GM23248 (cell line): ENCODE measurements around the gene ACP2. TPM values are rescaled to one million over a fixed set of nuclear protein-coding genes. Genes with fewer than 3 reads are reported as not detected.
A peak's percentile ranks its signal among the peaks of the same experiment; 100 is the strongest.

Source experiments
- DNase-seq: peaks from one replicate; pipeline ENCODE4 v3.0.0-alpha.2; 2015
- H2AFZ ChIP-seq: fragments of 200-600 bp; sonication (generic); 2 replicates; pipeline ENCODE4 v1.6.1; 2016; ENCODE audit warnings: antibody characterized with exemption
- H3F3A ChIP-seq: fragments of 200-600 bp; sonication (generic); 2 replicates; pipeline ENCODE4 v1.6.1; 2016; ENCODE audit warnings: mild to moderate bottlenecking, antibody characterized with exemption, mixed run types; ENCODE audit not compliant: insufficient read depth
- H3K27ac ChIP-seq: fragments of 200-600 bp; sonication (generic); 2 replicates; pipeline ENCODE4 v1.5.1; 2016; ENCODE audit warnings: mild to moderate bottlenecking
- H3K27me3 ChIP-seq: fragments of 200-600 bp; sonication (generic); replicated peaks from 2 replicates; pipeline ENCODE4 v1.6.1; 2016; ENCODE audit warnings: mild to moderate bottlenecking; ENCODE audit not compliant: insufficient read depth
- H3K36me3 ChIP-seq: fragments of 200-600 bp; sonication (generic); 2 replicates; pipeline ENCODE4 v1.6.1; 2016; ENCODE audit warnings: low read depth, mild to moderate bottlenecking
- H3K4me1 ChIP-seq: fragments of 200-600 bp; sonication (generic); 2 replicates; pipeline ENCODE4 v1.6.1; 2016; ENCODE audit warnings: mild to moderate bottlenecking; ENCODE audit not compliant: insufficient read depth
- H3K4me2 ChIP-seq: fragments of 200-600 bp; sonication (generic); one replicate; pipeline ENCODE4 v1.6.1; 2016; ENCODE audit warnings: mild to moderate bottlenecking; ENCODE audit not compliant: unreplicated experiment
- H3K4me3 ChIP-seq: fragments of 200-600 bp; sonication (generic); 2 replicates; pipeline ENCODE4 v1.5.1; 2016; ENCODE audit warnings: mild to moderate bottlenecking
- H3K79me2 ChIP-seq: fragments of 200-600 bp; sonication (generic); 2 replicates; pipeline ENCODE4 v1.6.1; 2016; ENCODE audit warnings: mild to moderate bottlenecking; ENCODE audit not compliant: insufficient read depth
- H3K9ac ChIP-seq: fragments of 200-600 bp; sonication (generic); 2 replicates; pipeline ENCODE4 v1.6.1; 2016; ENCODE audit warnings: mild to moderate bottlenecking
- H3K9me2 ChIP-seq: fragments of 200-600 bp; sonication (generic); 2 replicates; pipeline ENCODE4 v1.6.1; 2016; ENCODE audit warnings: mixed run types, mild to moderate bottlenecking, moderate library complexity; ENCODE audit not compliant: insufficient read depth
- H3K9me3 ChIP-seq: fragments of 200-600 bp; sonication (generic); one replicate; pipeline ENCODE4 v1.6.1; 2017; ENCODE audit warnings: low read depth
- H4K20me1 ChIP-seq: fragments of 200-600 bp; sonication (generic); 2 replicates; pipeline ENCODE4 v1.6.0; 2016; ENCODE audit not compliant: insufficient read depth
- EZH2 ChIP-seq: fragments of 200-600 bp; sonication (generic); IDR thresholded peaks from 2 replicates; pipeline ENCODE4 v1.6.1; 2018; ENCODE audit warnings: antibody characterized with exemption, mild to moderate bottlenecking; ENCODE audit not compliant: insufficient read depth, poor library complexity, severe bottlenecking
- EZH2phosphoT487 ChIP-seq: fragments of 200-600 bp; sonication (generic); IDR thresholded peaks from 2 replicates; pipeline ENCODE4 v1.6.1; 2018; ENCODE audit warnings: antibody characterized with exemption, moderate library complexity, mild to moderate bottlenecking, low read depth; ENCODE audit not compliant: insufficient read depth
- WGBS, 2 experiments: methylation state at CpG; one replicate each; pipeline ENCODE4 v1.1.6; 2015 to 2017; ENCODE audit warnings: low lambda C conversion rate in 2 of 2, low coverage in 1 of 2; ENCODE audit errors: missing lambda C conversion rate in 2 of 2; 5-methylcytosine and 5-hydroxymethylcytosine counted together
- in situ Hi-C: fragments of 300-500 bp; cut with MboI; formaldehyde crosslinking; loops from 2 replicates; pipeline ENCODE4 v1.15.0; 2020
- polyA plus RNA-seq: library from polyadenylated mRNA; unstranded; fragments of >200 nt; fragmentation: Nextera tagmentation; extraction: Ambion mirVana; gene quantifications from 2 replicates; pipeline ENCODE4 v1.2.1, GENCODE V29; 2016
- total RNA-seq: library from RNA; depleted of rRNA; stranded (reverse); fragments of >200 nt; shearing (Covaris generic); gene quantifications from 2 replicates; pipeline ENCODE4 v1.2.3, GENCODE V29; 2014

Gene ACP2
- total and polyA plus RNA-seq, 2 experiments from 2014 or later: 29.0 to 48.4 TPM

GRCh38 chr11:47243454-47243853 lies 5.2 kb downstream of the ACP2 start:
- H3K79me2 ChIP-seq: peaks cover 13% of the 10 kb centered on the region
- peaks cover 36% of the 10 kb centered on the region for H3F3A ChIP-seq
- peaks cover 17% of the 10 kb centered on the region for H3K36me3 ChIP-seq
- no peaks in the 10 kb centered on the region for H3K27me3 ChIP-seq
- TF ChIP-seq EZH2phosphoT487 (no peak), EZH2 (no peak)
- no peaks in the 10 kb centered on the region for H4K20me1 ChIP-seq
- peaks cover 18% of the 10 kb centered on the region for H3K4me1 ChIP-seq
- no peaks in the 10 kb centered on the region for H3K9me2 ChIP-seq
- H3K9ac ChIP-seq: no peak overlapping the region
- H2AFZ ChIP-seq: no peak overlapping the region
- H3K9me3 ChIP-seq: no peaks in the 10 kb centered on the region
- H3K4me3 ChIP-seq: no peak overlapping the region
- DNase-seq: no peak
- 98% methylated on average over 4 of the region's 4 CpGs for WGBS, 2 experiments
- in situ Hi-C loops: no loop called here
- H3K27ac ChIP-seq: no peak overlapping the region
- no peak overlapping the region for H3K4me2 ChIP-seq

- H3K4me2 ChIP-seq: no peak overlapping the region
- H3K79me2 ChIP-seq: peaks cover 8% of the 10 kb centered on the region
- H2AFZ ChIP-seq: no peak overlapping the region
- peak overlapping the region; percentile 72 for H3K27ac ChIP-seq
- no peak for DNase-seq
- H3K9me2 ChIP-seq: no peaks in the 10 kb centered on the region
- WGBS, 2 experiments: 92 to 94% methylated on average over 18 to 21 of the region's 21 CpGs
- in situ Hi-C loops: no loop called here
- H3K9me3 ChIP-seq: no peaks in the 10 kb centered on the region
- H3K36me3 ChIP-seq: peaks cover 22% of the 10 kb centered on the region
- H3K9ac ChIP-seq: no peak overlapping the region
- no peaks in the 10 kb centered on the region for H4K20me1 ChIP-seq
- no peak overlapping the region for H3K4me3 ChIP-seq
- no peaks in the 10 kb centered on the region for H3K27me3 ChIP-seq
- peaks cover 18% of the 10 kb centered on the region for H3K4me1 ChIP-seq
- H3F3A ChIP-seq: peaks cover 36% of the 10 kb centered on the region
- TF ChIP-seq EZH2phosphoT487: no peak
- no peak for TF ChIP-seq EZH2
These were observed 5.9 kb downstream of the ACP2 start for GRCh38 chr11:47242596-47243192.

- Histone ChIP-seq H3F3A (peaks cover 37% of the 10 kb centered on the region), H3K9me2 (no peaks in the 10 kb centered on the region), H4K20me1 (no peaks in the 10 kb centered on the region), H3K4me1 (peaks cover 18% of the 10 kb centered on the region), H3K27me3 (no peaks in the 10 kb centered on the region), H3K36me3 (peaks cover 22% of the 10 kb centered on the region), H3K9ac (peak overlapping the region; percentile 14; the same call in 1 of the 2 replicates), H3K79me2 (peaks cover under 1% of the 10 kb centered on the region; the same call in 1 of the 2 replicates), H3K27ac (peak overlapping the region; percentile 72), H3K4me2 (no peak overlapping the region), H3K4me3 (no peak overlapping the region), H3K9me3 (no peaks in the 10 kb centered on the region), H2AFZ (no peak overlapping the region)
- 10 to 13% methylated on average over 3 of the region's 3 CpGs for WGBS, 2 experiments
- no peak for TF ChIP-seq EZH2phosphoT487
- no peak for TF ChIP-seq EZH2
- in situ Hi-C loops: no loop called here
- peak; percentile 91 for DNase-seq
These were observed 6.7 kb downstream of the ACP2 start for GRCh38 chr11:47241841-47242301.

- H2AFZ ChIP-seq: no peak overlapping the region
- no peak overlapping the region for H3K4me3 ChIP-seq
- no peak overlapping the region for H3K27ac ChIP-seq
- peaks cover 22% of the 10 kb centered on the region for H3K36me3 ChIP-seq
- H3K27me3 ChIP-seq: no peaks in the 10 kb centered on the region
- no peaks in the 10 kb centered on the region for H3K9me2 ChIP-seq
- H3F3A ChIP-seq: peaks cover 44% of the 10 kb centered on the region
- TF ChIP-seq EZH2phosphoT487 (no peak), EZH2 (no peak)
- no peaks in the 10 kb centered on the region for H3K9me3 ChIP-seq
- no peak overlapping the region for H3K4me2 ChIP-seq
- no peaks in the 10 kb centered on the region for H4K20me1 ChIP-seq
- DNase-seq: no peak
- H3K79me2 ChIP-seq: no peaks in the 10 kb centered on the region
- H3K9ac ChIP-seq: no peak overlapping the region
- 97% methylated on average over 10 of the region's 10 CpGs for WGBS, 2 experiments
- in situ Hi-C loops: no loop called here
- peaks cover 27% of the 10 kb centered on the region for H3K4me1 ChIP-seq
These were observed 8.8 kb downstream of the ACP2 start for GRCh38 chr11:47239852-47240251.

- Histone ChIP-seq H3K36me3 (peaks cover 19% of the 10 kb centered on the region), H3K27me3 (no peaks in the 10 kb centered on the region), H3K9me2 (no peaks in the 10 kb centered on the region), H3K4me1 (peaks cover 31% of the 10 kb centered on the region), H4K20me1 (no peaks in the 10 kb centered on the region), H3K9ac (no peak overlapping the region), H3K4me3 (no peak overlapping the region), H3K4me2 (no peak overlapping the region), H3K79me2 (no peaks in the 10 kb centered on the region), H3K27ac (no peak overlapping the region), H2AFZ (no peak overlapping the region), H3K9me3 (no peaks in the 10 kb centered on the region), H3F3A (peaks cover 43% of the 10 kb centered on the region)
- WGBS, 2 experiments: 93% methylated on average over 5 of the region's 5 CpGs
- in situ Hi-C loops: no loop called here
- no peak for TF ChIP-seq EZH2phosphoT487
- DNase-seq: peak; percentile 63
These were observed 12.1 kb downstream of the ACP2 start for GRCh38 chr11:47236482-47236881.
